GM13977 (cell line): ENCODE data around the gene PTRH1.

ENCODE experiments used
- DNase-seq: peaks from one replicate; pipeline ENCODE4 v3.0.0; 2012; ENCODE audit warnings: low spot score
- CTCF ChIP-seq: IDR thresholded peaks from 2 replicates; pipeline ENCODE4 v1.5.1; 2012; ENCODE audit warnings: mild to moderate bottlenecking, control low read depth; ENCODE audit not compliant: insufficient read depth; ENCODE audit errors: extremely low read depth, missing control alignments
- in situ Hi-C: fragments of 300-500 bp; cut with MboI; formaldehyde crosslinking; loops from one replicate; pipeline ENCODE4 v1.12.0; 2022; ENCODE audit warnings: low sequenced_read_pairs, low pct_unique_long_range_greater_than_20kb, mixed read lengths, inconsistent platforms; ENCODE audit not compliant: unreplicated experiment

Gene PTRH1

GRCh38 chr9:127706836-127707241 is 8.6 kb downstream of the PTRH1 start, which contains the start of gene CFAP157:
Gene CFAP157 (plus strand): TSS chr9:127706988. CDS start chr9:127707032, 44 bp downstream.
- TF ChIP-seq CTCF: no peak
- in situ Hi-C loops: no loop called here
- no peak for DNase-seq

DNA sequence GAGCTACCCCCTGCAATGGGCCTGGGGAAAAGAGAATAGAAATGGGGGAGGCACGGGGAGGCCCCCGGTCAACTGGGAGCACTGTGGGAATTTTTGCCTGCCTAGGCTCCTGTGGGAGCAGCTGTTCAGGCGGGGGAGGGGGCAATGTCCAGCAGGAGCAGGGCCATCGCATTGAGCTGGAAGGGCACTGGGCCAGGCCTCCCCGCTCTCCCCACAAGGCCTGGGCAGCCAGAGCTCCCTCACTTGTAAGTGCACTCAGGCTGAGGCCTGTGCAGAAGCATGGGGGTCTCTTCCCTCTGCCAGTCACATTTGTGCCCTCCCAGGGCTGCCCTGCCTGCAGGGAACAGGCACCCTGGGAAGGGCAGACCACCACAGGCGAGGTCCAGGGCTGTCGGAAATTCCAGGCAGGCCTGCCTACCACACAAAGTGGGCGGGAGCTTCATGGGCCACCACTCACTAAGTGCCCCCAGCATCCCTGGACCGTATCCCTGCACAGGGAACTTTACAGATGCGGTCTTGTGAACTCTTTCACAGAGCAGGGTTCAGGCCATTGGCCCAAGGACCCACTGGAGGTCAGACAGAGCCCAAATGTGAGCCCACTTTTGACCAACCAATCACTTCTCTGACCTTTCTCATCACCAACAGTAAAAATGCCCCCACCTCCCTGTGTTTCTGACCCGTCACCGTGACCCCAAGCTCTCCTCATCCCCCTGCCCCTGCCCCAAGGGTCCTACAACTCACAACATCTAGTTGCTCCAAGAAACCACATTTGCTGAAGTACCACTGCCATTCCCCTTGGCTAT is 9.7 kb downstream of the PTRH1 start:
- in situ Hi-C loops: no loop called here
- no peak for TF ChIP-seq CTCF

GRCh38 chr9:127703289-127703946 is 12.0 kb downstream of the PTRH1 start:
- in situ Hi-C loops: no loop called here
- TF ChIP-seq CTCF: no peak
- no peak for DNase-seq

More for the DNA sequence above, 9.7 kb downstream of the PTRH1 start:
- no peak for DNase-seq

- no peak for DNase-seq
- in situ Hi-C loops: no loop called here
- TF ChIP-seq CTCF: no peak
Observed at GRCh38 chr9:127700594-127701255, 14.7 kb downstream of the PTRH1 start.

- DNase-seq: no peak
- in situ Hi-C loops: no loop called here
- no peak for TF ChIP-seq CTCF
Observed at GRCh38 chr9:127700140-127700539, 15.3 kb downstream of the PTRH1 start.

- in situ Hi-C loops: no loop called here
- peak; percentile 93 for DNase-seq
- TF ChIP-seq CTCF: no peak
Observed at GRCh38 chr9:127698985-127699670, 16.3 kb downstream of the PTRH1 start.
